ENCODE results near the gene PARD6G. TPM values are rescaled to one million over a fixed set of nuclear protein-coding genes. Genes with fewer than 3 reads are reported as not detected.

The PARD6G gene
- total RNA-seq, 1 donor from 2014 or later: 3.6 TPM

DNA sequence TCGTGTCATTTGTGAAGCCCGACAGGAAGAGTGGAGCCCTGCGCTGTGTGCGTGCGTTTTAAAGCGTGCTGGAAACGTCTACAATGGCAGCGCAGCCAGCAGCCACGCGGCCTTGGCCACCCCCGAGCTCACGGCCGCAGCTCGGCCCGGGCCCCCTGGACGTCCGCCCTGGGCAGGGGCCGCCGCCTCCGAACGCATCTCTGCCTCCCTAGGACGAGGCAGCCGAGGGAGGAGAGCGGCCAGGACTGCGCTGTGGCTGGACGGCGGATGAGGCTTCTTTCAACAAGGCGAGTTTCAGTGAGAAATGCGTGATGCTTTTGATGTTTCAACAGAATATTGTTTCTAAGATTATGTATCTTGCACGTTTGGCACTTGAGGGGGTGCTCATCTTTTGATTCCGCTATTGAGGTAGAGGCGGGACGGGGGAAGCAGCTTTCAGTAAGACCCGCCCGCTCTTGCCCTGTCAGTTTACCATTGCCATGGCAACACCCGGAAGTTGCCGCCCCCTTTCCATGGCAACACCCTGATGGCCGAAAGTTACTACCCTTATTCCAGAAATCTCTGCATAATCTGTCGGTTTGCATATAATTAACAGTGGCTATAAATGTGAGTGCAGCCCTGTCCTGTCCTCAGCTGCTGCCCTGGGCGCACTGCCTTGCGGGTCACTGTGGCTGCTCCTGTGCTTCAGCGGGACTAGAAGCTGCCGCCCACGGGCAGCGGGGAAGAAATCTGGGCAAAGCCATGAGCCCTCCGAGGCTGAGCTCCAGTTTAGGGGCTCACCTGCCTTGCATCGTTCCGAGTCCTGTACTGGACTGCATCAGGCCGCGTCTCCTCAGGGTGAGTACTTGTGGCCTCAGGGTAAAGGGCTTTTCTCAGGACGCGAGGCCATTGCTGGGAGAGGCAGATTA is 99.6 kb downstream of the PARD6G start:
- no peak for DNase-seq (ENCODE audit: low spot score)

GRCh38 chr18:80147037-80147417 is 100.3 kb downstream of the PARD6G start:
- DNase-seq (ENCODE audit: low spot score): no peak

- no peak for DNase-seq (ENCODE audit: low spot score)
Measured at GRCh38 chr18:80145196-80145804, 102.0 kb downstream of the PARD6G start.

DNA sequence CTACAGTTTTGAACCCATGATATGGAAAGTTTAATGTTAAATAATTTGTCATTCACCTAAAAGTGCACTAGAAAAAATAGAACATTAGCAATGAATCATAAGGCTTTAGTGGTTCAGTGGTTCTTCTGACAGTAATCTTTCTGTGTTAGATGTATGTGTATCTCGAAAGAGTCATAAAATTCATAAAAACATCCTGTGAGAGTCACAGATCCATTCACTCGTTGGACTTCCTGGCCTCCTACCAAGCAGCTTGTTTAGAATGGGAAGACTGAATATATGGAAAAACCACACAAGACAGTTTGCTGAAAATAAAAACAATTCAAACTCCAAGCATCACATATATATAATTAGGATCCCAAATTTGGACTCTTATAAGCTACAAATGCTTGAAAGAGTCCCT is 103.4 kb downstream of the PARD6G start:
- DNase-seq (ENCODE audit: low spot score): no peak

DNA sequence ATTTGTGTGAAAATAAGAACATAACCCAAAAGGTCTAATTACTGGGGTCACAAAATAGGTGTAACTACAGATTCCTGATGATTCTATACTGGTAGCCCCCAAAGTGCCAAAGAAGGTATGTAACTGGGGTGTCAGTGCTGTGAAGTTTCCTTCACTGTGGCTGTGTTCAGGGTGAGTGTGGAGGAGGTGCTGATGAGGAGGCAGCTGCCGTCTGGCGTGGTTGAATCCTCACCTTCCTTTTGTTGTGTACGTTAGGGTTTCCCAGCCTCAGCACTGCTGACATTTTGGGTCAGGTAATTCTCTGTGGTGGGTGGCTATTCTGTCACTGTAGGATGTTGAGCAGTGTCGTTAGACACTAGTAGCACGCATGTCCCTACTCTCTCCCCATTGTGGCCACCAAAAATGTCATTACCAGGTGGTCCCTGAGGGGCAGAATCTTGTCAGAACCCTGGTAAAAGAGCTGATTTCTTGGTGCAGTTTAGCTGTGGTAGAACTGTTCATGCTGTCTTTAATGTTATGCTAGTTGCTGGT is 106.8 kb downstream of the PARD6G start:
- no peak for DNase-seq (ENCODE audit: low spot score)

GRCh38 chr18:80137976-80138375 is 109.3 kb downstream of the PARD6G start:
- no peak for DNase-seq (ENCODE audit: low spot score)

- DNase-seq (ENCODE audit: low spot score): no peak
Measured at GRCh38 chr18:80137137-80137536, 110.2 kb downstream of the PARD6G start.

DNA sequence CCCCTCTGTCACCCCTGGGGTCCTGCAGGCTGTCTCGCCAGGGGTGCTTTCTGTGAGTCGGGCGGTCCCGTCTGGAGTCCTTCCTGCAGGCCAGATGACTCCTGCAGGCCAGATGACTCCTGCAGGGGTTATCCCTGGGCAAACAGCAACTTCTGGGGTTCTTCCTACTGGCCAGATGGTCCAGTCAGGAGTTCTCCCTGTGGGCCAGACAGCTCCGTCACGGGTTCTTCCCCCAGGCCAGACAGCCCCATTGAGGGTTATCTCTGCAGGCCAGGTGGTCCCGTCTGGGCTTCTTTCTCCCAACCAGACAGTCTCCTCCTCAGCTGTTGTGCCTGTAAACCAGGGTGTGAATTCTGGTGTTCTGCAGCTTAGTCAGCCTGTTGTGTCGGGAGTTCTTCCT is 110.6 kb downstream of the PARD6G start:
- no peak for DNase-seq (ENCODE audit: low spot score)

- DNase-seq (ENCODE audit: low spot score): no peak
Measured at GRCh38 chr18:80135136-80135535, 112.2 kb downstream of the PARD6G start.

- no peak for DNase-seq (ENCODE audit: low spot score)
Measured at GRCh38 chr18:80133124-80133523, 114.2 kb downstream of the PARD6G start.

DNA sequence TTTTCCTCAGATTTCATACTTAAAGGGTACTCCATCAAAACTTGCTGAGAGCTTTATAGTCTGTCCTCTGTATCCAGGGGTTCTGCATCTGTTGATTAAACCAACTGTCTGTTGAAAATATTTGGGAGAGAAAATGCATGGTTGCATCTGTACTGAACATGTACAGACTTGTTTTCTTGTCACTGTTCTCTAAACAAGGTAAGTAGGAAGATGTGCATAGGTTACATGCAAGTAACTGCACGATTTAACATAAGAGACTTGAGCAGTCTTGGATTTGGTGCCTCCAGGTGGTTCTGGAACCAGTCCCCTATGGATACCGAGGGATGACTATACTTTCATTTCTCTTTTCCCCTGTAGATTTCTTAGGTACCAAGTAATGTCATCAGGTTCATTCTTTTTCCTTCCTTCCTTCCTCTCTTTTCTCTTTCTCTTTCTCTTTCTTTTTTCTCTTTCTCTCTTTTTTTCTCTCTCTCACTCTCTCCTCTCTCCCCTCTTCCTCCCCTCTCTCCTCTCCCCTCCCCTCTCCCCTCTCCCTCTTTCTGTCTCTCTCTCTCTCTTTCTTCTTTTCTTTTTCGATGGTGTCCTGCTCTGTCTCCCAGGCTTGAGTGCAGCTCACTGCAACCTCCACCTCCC is 115.0 kb downstream of the PARD6G start:
- DNase-seq (ENCODE audit: low spot score): no peak

GRCh38 chr18:80130555-80130954 is 116.8 kb downstream of the PARD6G start:
- no peak for DNase-seq (ENCODE audit: low spot score)

DNA sequence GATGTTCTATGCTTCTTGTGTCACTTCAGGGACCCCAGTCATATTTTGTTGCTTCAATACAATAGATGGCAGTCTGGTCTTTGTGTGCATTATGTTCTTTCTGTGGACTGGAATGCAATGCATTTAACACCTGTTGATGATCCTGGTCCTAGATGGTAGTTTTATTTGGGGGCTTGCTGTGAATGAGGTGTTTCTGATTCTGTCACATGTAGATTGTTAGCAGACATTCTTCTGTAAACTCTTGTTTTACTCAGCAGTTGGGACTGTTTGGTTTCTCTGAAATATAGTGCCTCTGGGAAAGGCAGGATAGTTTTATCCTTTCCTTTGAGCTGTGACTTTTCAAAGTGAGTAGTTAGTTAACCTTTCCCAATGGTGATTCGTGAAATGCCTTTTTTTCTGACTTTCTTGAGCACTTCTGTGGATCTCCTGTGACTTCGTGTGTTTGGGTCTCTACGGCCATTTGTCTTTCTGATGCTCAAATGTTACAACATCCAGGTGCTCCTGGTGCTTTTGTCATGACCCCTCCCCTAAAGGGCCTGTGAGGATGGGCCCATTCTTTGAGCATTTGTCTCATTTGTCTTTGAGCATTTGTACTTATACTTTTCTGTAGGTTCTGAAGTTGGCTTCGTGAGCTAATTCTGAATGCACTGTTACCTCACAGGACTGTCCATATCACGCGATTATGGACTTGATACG is 117.5 kb downstream of the PARD6G start:
- no peak for DNase-seq (ENCODE audit: low spot score)

GRCh38 chr18:80127635-80128034 is 119.7 kb downstream of the PARD6G start:
- no peak for DNase-seq (ENCODE audit: low spot score)

DNA sequence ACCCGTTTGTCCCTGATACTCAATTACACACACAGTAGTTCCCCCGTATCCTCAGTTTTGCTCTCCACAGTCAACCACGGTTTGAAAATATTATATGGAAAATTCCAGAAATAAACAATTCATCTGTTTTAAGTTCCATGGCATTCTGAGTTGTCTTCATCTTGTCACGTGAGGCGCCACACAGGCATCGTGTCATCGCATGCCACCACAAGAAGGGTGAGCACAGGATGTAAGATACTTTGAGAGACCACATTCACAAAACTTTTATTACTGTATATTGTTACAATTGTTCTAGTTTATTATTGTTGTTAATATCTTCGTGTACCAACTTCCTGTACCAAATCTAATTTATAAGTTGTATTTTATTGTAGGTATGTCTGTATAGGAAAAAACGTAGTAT is 120.5 kb downstream of the PARD6G start:
- no peak for DNase-seq (ENCODE audit: low spot score)

- no peak for DNase-seq (ENCODE audit: low spot score)
Measured at GRCh38 chr18:80124131-80124530, 123.2 kb downstream of the PARD6G start.

GRCh38 chr18:80120932-80121331 is 126.4 kb downstream of the PARD6G start:
- DNase-seq (ENCODE audit: low spot score): no peak

- DNase-seq (ENCODE audit: low spot score): no peak
Measured at GRCh38 chr18:80119111-80119510, 128.2 kb downstream of the PARD6G start.

DNA sequence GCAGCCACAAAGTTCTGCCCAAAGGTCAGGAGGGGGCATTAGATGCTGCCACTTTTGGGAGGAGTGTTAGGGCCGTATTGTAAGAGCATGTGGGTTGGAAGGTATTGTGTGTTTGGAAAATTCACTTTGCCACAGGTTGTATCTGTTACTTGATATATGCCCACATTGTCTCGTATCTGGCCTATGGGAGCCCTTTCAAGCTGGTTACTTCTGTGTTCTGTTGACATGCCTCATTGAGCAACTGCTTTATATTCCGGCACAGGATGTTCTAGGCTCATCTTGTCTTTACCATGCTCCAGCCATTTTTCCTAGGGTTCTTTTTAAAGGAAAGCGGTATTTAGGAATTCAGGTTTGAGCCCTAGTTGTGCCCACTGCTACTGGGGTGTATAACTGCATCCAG is 132.3 kb downstream of the PARD6G start:
- DNase-seq (ENCODE audit: low spot score): no peak

DNA sequence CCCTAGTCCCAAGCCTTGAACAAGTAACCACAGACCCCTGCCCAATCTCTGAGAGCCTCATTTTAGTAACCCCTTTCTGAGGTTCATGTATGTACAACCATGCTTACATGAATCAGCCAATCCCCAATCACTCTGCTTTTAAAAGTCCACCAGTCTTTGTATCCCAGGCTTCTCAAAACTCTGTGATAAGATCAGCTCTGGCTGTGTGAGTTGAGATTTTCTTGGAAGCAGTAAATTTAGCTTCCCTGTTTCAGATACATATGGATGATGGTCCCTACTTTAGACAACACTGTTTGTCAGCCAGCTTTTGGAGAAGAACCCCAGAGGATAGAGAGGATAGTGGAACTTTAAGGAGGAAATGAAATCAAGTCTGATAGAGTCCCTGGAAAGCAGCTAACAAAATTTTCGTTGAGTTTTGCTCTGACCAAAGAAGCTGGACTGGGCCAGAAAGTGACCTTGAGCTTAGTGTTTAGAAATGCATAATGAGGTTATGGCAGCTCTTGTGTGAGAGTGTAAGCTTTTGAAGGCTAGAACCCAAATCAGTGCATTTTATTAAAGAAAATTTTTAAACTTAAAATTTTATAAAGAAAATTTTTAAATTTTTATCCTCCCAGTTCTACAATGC is 134.6 kb downstream of the PARD6G start:
- DNase-seq (ENCODE audit: low spot score): no peak

GRCh38 chr18:80109676-80110078 is 137.6 kb downstream of the PARD6G start:
- DNase-seq (ENCODE audit: low spot score): no peak

Data from mesenteric fat pad (tissue), 1 donor.